Daoy (cell line): ENCODE measurements around the gene MED13L. TPM values are rescaled to one million over a fixed set of nuclear protein-coding genes. Genes with fewer than 3 reads are reported as not detected.
A peak's percentile ranks its signal among the peaks of the same experiment; 100 is the strongest.

Experiments
- DNase-seq: peaks from one replicate; pipeline ENCODE4 v3.0.0-alpha.2; 2015; ENCODE audit warnings: low read depth
- total RNA-seq: library from RNA; depleted of rRNA; stranded (reverse); fragments of >200 nt; shearing (Covaris generic); gene quantifications from 2 replicates; pipeline ENCODE4 v1.2.3, GENCODE V29; 2014; rRNA removed

Gene MED13L
- 31.6 and 36.2 TPM in 2 replicates for total RNA-seq

- peak; percentile 95 for DNase-seq
These were observed at the start of gene MED13L for GRCh38 chr12:116277467-116278278. TSS of gene MED13L (minus strand) at chr12:116277693. CDS start at chr12:116277131, 562 bp downstream.

GRCh38 chr12:116325336-116325664 is 47.8 kb upstream of the MED13L start:
- DNase-seq, result no peak

GRCh38 chr12:116324654-116325335 is 47.3 kb upstream of the MED13L start:
- no peak for DNase-seq

GRCh38 chr12:116323406-116324386 is 46.2 kb upstream of the MED13L start:
- DNase-seq, result no peak

- DNase-seq, result no peak
These were observed 44.4 kb upstream of the MED13L start for GRCh38 chr12:116321913-116322312.

- DNase-seq, result no peak
These were observed 43.3 kb upstream of the MED13L start for GRCh38 chr12:116320791-116321217.

GRCh38 chr12:116319898-116320621 is 42.6 kb upstream of the MED13L start:
- DNase-seq, result peak; percentile 69

GRCh38 chr12:116319233-116319897 is 41.9 kb upstream of the MED13L start:
- DNase-seq, result no peak

- no peak for DNase-seq
These were observed 41.2 kb upstream of the MED13L start for GRCh38 chr12:116318576-116319232.

GRCh38 chr12:116317986-116318575 is 40.6 kb upstream of the MED13L start:
- DNase-seq, result no peak

GRCh38 chr12:116317139-116317538 is 39.6 kb upstream of the MED13L start:
- DNase-seq, result no peak

- DNase-seq, result no peak
These were observed 37.0 kb upstream of the MED13L start for GRCh38 chr12:116314477-116314876.

GRCh38 chr12:116313194-116313927 is 35.9 kb upstream of the MED13L start:
- no peak for DNase-seq

GRCh38 chr12:116310082-116310481 is 32.6 kb upstream of the MED13L start:
- no peak for DNase-seq

GRCh38 chr12:116309343-116309742 is 31.9 kb upstream of the MED13L start:
- no peak for DNase-seq

GRCh38 chr12:116308647-116309046 is 31.2 kb upstream of the MED13L start:
- no peak for DNase-seq

GRCh38 chr12:116306968-116307367 is 29.5 kb upstream of the MED13L start:
- no peak for DNase-seq

GRCh38 chr12:116306506-116306905 is 29.0 kb upstream of the MED13L start:
- DNase-seq, result no peak

GRCh38 chr12:116304621-116305020 is 27.1 kb upstream of the MED13L start:
- no peak for DNase-seq
